Left ventricle myocardium superior (tissue), 1 donor: ENCODE results near the gene LINC01488. TPM values are rescaled to one million over a fixed set of nuclear protein-coding genes. Genes with fewer than 3 reads are reported as not detected.

Source experiments
- ATAC-seq: fragments of 200-7000 bp; cut with Tn5 transposase; one replicate; pipeline ENCODE4 v1.9.1; 2020; ENCODE audit warnings: mild to moderate bottlenecking, moderate library complexity
- DNase-seq: peaks from one replicate; pipeline ENCODE4 v3.0.0-alpha.2; 2020
- intact Hi-C: fragments of 100-400 bp; cut with micrococcal nuclease; formaldehyde crosslinking; loops from one replicate; pipeline ENCODE4 v1.11.0; 2022
- long read RNA-seq: library from polyadenylated mRNA; unstranded; transcript quantifications from one replicate; pipeline ENCODE4 v2.0.0, GENCODE V29; 2021
- total RNA-seq: library from RNA; stranded (reverse); fragmentation: NEBNext Ultra II Directional; extraction: Animal tissue kit (Norgen Biotek cat#: 25700); gene quantifications from one replicate; pipeline ENCODE4 v1.2.1, GENCODE V29; 2021
- donor health status: DM: no; HTN: yes; CAD: no; lungs with severe emphysema.

The LINC01488 gene
- total RNA-seq: not detected
- long read RNA-seq: 0 reads

DNA sequence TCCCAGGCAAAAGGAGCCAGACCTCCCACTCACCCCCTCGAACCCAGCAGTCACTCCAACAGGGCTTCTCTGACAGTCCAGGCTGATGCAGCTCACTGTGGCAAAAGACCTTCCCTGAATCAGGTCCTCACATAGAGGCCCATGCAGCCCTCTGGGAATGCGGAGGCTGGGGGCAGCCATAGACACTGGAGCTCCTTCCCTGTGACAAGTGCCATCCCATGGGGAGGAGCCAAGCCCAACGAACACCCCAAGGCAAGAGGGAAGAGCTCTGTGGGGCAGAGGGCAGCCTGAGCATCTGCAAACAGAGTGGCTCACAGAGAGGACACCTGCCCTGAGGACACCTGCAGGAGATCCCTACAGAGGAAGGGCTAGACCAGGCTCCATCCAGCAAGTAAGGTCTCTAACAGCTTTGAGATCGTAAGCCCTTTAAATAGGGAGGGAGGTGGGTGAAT is at the start of gene LINC01488:
TSS of gene LINC01488 (plus strand) at position 271 of the 452 bp plus-strand sequence.
- ATAC-seq (no peak), DNase-seq (no peak)
- intact Hi-C loops: no loop called here

DNA sequence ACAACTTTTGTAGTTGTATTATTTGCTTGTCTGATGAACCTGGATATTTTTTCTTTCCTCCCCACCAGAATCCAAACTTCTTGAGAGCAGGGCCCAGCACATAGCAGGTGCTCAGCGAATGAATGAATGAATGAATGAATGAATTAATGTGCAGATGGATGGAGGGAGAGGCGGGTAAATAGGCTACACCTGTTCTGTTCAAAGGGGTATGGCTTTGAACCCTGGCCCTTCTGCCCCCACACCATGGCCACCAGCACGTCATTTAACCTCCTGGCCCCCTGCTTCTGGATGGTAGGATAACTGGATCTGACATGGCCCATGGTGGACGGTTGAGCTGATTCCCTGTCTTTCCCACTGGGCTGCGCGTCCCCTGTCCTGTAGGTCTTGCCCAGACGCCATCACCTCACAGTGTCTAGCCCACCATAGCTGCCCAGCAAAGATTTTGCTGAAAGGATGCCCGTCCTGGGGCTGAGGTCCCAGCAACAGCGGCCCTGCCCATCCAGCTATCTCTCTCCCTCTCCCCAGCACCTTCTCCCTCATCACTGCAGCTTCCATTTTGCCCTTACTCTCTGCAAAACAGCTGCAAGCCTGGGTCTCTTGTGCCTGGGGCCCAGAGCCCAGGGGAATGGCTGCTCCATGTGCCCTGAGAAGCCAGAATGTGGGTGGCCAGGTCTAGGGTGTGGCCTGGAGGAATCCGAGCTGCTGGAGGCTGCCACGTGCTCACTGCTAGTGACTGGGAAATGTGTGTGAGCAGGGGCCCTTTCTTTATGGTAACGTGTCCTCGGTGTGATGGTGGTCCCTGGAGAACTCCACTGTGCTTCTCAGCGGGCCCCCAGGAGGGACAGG is 49.3 kb upstream of the LINC01488 start:
- DNase-seq: no peak
- intact Hi-C loops: no loop called here
- no peak for ATAC-seq

DNA sequence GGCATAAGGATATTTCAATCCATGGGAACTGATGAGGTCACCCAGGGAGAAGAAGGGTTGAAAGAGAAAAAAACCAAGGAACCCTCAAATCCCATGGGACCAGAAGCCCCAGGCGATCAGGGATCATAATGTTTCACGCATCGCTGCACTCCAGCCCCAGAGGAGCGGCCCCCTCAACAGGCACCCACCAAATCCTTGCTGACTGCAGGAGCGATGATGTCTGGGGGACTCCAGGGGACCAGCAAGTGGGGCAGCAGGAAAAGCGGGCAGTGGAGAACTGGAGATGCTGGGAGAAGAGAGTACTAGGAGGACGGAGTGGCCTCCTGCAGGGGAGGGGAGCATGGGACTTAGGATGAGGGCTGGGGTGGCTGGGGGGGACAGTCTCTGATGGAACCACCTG is 47.7 kb upstream of the LINC01488 start:
- intact Hi-C loops: no loop called here
- DNase-seq (peak; percentile 12), ATAC-seq (no peak)

DNA sequence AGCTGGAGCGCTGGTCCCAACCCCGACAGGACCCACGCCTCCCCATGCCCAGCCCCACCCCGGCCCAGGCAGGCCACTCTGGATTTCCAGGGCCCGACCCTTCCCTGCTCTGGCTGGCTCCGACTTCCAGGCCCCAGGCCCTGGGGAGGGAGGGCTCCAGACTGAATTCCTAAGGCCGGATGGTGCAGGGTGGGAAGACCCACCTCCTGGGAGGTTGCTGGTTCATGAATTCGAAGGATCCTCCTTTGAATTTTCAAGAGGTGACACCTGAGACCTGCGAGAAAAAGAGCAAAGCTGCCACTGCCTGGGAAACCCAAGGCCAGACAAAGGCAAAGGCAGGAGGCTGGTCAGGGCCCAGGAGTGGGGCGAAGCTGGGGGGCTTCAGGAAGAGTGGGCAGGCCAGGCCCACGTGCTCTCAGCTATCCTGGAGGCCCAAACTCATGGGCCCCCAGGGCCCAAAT is 47.0 kb upstream of the LINC01488 start:
- peak; percentile 5 for DNase-seq
- intact Hi-C loops: no loop called here

DNA sequence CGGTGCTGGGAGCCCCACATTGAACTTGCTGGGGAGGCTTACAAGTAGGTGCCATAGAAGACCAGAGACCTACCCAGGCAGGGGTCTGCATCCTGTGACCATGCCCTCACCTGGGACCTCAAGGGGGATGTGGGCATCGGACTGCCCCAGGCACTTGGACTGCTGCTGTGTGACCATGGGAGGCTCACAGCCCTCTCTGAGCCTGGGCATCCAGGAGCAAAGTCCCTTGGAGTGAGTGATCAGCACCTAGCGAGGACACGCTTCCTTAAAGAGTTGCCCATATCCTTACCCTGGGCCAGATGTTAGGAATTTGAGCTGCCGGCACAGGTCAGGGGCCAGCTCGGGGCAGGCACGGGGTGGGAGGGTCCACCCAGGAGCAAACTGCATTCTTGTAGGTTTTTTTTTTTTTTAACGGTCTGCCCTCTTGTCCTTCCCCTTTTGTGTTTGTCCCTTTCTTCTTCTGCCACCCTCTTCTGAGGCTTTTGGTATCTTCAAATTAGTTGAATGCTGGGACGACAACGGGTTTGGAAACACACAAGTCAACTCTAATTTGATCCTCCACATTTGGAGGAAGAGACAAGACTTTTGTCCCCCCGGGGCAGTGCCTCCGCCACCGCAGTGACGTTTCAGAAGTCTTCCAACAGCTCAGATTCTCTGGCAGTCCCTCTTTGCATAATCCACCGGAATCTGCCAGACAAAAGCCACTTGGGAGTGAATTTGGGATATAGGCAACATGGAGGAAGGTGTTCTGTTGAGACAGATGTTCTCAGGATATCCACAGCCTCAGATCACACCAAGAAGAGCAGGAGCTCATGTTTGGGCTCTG is 46.1 kb upstream of the LINC01488 start:
- ATAC-seq: no peak
- intact Hi-C loops: no loop called here
- DNase-seq: peak; percentile 8

More for the DNA sequence above, 47.0 kb upstream of the LINC01488 start:
- ATAC-seq: no peak

DNA sequence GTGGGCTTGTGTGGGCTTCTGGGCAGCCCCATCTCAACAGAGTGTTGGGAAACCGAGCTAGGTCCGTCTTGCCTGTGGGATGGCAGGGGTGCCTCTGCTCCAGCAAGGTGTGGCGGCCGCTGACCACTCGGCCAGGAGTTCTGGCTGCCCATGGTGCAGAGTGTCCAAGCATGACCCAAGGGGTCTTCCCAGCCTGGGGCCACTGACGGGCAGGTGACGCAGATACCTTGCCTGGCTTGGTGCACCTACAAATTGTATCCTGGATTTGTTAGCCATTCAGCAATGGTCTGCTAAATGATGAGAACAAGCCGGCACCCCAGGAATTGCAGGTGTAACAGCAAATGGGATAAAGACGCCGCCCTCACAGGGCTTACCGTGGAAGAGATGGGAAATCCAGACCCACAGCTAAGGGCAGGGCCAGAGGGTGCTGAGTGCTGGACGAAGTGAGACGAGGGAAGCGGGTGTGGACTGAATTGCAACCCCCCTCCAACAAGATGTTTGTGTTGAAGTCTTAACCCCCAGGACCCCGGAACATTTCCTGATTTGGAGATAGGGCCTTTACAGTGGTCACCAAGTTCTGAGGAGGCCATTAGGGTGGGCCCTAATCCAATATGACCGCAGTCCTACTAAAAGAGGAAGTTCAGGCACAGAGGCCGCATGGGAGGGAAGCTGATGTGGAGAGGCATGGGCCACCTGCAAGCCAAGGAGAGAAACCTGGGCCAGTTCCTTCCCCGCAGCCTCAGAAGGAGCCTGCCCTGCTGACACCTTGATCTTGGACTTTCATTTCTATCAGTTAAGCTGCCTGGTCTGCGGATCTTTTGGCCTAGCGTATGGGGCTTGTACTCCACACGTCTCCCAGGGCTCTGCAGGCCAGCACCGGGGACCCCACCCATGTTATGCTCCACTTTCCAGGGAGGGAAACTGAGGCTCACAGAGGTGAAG is 45.2 kb upstream of the LINC01488 start:
- ATAC-seq (no peak), DNase-seq (no peak)
- intact Hi-C loops: no loop called here

DNA sequence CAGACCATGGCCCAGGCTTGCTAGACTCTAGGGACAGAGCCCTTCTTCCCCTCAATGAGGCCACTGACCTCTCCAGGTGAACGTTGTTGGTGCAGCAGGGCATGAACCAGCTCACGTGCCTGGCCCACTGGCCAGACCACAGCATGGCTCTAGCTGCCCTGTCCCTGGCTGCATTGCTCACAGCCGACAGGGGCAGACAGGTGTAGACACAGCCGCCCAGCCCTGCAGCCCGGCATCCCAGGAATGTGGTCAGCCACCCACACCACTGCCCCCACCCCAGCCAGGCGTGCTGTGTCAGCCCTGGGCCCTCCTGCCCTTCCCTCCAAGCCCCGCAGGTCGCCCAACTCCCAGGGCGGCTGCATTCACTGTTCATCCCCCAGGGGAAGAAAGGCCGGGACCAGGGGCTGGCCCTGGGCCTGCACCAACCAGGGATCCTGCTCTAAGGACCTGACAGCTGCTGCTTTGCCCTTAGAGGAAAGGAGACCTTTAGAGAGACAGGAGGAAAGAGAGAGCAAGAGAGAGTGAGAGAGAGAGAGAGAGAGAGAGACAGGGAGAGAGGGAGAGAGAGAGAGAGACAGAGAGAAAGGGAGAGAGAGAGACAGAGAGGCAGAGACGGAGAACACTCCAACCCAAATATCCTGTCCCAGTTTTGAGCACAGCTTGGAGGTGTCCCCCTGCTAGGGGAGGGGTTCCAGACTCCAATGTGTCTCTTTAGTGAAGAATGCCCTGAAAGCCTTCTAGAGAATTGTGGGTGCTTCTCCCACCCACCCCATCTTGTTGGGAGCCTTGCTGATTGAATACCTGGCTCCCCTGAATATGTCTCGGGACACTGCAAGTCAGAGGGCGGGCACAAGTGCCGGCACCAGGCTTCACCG is 44.2 kb upstream of the LINC01488 start:
- intact Hi-C loops: no loop called here

DNA sequence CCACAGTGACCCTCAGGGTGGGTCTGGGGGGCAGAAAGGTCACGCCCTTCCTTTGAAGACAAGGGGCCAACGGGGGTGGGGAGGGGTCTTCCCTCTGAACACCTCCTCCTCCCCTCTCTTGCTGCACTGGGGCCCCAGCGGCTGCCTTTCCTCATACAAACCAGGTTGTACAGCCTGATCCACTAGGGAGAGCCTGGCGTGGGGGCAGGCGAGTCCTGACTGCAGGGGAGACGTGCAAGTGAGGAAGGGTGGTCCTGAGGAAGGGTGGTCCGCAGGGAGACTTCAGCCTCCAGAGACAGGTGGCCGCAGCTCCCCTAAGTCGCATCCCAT is 43.6 kb upstream of the LINC01488 start:
- DNase-seq: no peak
- intact Hi-C loops: no loop called here
- ATAC-seq: no peak

More for the DNA sequence above, 44.2 kb upstream of the LINC01488 start:
- no peak for DNase-seq
- no peak for ATAC-seq

DNA sequence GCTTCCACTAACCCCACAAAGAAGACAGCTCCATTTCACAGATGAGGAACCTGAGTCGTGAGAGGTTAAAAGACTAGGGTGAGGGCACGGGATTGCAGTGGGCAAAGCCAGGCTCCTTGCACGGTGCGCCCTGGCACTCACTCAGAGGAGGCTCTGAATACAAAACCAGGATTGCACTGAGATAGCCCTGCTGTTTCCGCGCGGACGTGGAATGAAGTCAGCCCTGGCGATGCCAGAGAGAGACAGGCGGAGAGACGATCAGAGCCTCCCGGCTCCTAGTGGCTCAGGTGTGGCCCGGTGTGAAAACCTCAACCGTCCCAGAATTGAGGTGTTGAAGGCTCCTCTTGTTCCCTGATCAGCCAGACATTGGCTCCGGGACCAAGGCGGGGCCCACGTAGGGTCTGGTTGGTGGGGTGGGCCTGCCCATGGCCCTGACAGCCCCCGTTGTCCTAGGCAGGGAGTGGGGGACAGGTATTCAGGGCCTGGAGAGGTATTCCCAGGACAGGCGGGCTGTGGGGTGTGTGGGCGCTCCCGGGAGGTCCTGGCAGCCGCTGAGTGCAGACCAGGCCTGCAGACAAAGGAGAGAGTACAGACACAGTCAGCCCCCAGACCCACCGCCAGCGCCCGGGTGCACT is 43.1 kb upstream of the LINC01488 start:
- ATAC-seq: no peak
- DNase-seq: no peak
- intact Hi-C loops: no loop called here

DNA sequence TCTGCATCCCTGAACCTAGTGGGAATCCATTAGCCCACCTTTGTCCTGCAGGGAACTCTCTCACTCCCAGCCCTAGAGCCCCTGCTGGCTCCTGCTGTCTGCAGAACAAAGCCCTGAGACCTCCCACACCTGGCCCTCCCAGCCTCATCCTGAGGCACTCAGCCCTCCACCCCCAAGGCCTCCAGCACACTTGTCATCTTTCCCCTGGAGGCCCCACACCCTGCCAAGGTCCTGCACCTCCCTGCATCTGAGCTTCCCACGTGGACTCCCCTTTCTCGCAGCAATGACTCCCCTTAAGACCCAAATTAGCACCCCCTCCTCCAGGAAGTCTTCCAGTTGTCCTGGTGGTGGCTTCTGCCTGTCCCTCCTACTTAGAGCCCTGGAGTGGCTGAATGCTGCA is 42.3 kb upstream of the LINC01488 start:
- ATAC-seq (no peak), DNase-seq (no peak)
- intact Hi-C loops: no loop called here

DNA sequence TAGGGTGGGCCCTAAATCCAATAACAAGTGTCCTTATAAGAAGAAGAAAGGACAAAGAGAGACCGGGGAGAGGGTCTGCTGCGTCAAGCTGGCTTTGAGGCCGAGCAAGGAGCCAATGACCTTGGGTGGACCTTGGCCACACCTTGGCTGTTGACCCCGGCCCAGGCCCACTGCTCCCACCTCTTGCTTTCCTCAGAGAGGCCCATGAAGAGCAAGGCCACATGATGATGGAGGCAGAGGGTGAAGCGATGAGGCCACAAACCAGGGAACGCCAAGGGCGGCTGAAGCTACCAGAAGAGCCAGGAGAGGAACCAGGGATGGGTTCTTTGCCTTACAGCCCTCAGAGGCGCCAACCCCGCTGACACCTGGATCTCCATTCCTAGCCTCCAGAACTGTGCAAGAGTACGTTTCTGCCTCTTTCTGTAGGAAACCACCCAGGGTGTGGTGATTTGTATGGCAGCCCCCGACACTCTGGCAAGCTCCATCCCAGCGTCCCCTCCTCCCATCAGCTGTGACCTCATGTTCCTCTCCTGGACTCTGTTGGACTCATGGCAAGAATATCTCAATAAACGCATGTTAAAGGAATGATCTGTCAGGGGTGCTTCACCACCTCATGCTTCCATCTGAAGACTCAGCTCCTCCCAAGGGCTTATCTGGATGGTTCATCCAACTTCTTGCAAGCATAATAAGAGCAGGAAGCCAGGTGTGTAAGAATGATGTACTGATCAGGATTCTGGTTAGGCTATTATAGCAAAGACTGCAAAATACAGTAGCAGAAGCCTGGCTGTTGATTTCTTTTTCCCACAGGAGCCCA is 41.6 kb upstream of the LINC01488 start:
- ATAC-seq (no peak), DNase-seq (no peak)
- intact Hi-C loops: no loop called here

DNA sequence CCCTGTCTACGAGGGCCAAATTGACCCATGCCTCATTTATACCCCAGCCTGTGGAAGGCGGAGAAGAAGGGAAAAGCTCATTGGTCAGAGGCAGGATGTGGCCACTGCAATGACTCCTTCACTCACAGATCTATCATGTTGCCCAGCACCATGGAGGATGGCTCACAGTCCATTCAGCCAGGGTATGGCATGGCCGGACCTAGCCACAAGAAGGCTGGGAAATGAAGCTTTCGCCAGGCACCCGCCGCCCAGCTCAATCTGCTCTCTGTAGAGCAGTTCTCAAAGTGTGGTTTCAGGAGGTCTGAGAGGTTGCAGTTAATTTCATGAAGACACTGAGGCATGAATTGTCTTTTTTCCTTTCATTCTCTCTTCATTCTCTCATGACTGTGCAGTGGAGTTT is 40.6 kb upstream of the LINC01488 start:
- intact Hi-C loops: no loop called here
- ATAC-seq: no peak
- DNase-seq: no peak

DNA sequence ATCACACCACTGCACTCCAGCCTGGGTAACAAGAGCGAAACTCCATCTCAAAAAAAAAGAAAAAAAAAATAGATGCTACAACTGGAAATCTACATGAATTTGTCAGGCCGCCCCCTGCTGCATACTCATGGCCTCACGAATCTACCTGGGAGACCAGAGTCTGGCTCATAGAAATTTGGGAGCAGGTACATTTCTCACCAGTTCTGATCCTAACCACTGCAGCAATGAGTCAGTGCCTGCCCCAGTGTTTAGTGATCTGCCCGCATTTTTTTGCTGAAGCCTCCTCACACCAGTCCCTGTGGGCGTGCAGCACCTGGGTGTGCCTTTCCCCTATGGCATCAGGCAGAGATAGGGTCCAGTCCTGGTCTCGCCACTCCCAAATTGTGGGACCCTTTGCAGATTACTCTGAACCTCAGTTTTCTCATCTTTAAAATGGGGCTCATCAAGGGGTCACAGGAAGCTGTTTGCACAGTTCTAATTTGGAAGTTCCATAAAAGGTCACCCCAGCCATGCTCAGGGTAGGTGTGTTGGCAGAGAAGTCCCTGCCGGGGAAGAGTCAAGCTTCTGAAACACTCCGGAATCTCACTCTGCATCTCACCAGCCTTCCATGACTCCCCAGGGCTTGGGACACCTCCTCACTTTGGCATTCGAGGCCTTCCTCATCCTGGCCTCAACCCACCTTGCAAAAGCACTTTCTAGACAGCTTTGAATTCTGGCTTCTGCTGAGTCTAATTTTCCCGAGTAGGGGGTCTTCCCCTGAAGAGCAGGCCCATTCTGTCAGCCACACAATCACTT is 39.3 kb upstream of the LINC01488 start:
- ATAC-seq (no peak), DNase-seq (no peak)
- intact Hi-C loops: no loop called here

DNA sequence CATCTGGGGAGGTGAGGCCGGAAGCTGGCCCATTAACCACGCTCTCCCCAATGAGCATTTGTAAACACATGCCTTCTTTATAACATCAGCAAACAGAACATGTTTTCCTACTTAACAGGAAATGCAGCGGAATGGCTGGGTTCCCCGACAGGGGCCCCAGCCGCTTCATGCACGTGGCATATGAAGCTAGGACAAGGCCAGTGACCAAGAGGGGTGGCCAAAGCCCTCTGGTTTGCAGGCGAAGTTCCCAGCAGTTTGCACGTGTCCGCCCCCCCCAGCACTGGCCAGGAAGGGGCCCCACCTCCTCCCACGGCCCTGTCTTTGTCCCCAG is 38.7 kb upstream of the LINC01488 start:
- DNase-seq: peak; percentile 61
- peak; percentile 8 for ATAC-seq
- intact Hi-C loops: no loop called here

DNA sequence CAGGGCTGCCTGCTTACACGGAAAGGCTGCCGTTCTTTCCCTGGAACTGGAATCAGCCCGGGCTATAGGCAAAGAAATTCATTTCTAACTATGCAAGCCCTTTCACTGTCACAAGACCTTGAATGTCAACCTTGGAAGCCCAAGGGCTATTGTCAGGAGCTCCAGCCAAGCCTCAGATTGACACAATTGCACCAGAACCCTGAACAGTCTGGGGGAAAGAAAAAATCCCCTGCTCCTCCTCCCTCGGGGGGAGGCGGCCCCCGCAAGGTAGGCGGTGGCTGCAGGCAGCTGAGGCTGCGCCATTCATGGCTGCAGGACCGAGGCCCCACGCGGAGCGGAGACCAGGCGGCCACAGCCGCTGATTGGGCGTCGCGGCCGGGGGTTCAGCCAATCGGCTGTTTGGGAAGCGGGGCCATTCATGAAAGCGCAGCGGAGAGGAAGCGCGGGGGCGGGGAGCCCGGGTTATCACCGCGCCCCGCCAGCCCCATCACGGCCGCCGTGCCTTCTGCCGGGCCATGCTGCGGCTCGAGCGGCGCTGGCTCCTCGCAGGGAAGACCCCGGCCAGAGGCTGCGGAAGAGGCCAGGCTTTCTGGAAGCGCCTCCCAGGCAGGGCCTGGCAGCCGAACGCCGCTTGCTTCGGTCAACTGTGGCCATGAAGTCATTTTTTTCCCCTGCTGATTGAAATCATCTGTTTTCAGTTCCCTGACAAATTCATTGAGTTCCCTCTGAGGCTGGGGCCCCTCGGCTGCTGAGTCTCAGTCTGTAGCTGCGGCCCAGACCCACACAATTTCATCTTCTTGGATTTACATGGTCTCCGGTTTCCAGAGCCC is 38.1 kb upstream of the LINC01488 start:
- ATAC-seq (peak; percentile 93), DNase-seq (peak; percentile 96)
- intact Hi-C loops: no loop called here

DNA sequence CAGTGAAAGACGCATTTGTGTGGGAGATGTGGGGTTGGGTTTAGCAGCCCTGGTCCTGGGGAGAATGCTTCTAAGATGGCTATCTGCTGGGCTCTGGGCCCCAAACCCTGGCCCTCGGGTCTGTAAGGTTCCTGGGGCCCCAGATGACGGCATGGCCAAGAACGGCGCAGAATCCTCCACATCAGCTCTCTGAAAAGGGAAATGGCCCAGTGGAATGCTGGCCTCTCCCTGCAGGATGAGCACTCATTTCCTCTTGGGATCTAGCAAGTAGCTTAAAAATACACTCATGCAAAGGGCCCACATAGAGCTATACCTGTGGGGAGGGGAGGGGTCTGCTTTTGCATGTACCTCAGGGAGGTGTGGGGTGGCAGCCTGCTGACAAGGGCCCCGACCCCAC is 37.5 kb upstream of the LINC01488 start:
- DNase-seq: no peak
- intact Hi-C loops: no loop called here
- ATAC-seq: peak; percentile 12
